Left ventricle myocardium inferior (tissue), 1 donor: Measurements from ENCODE around the gene BCL3. TPM values are rescaled to one million over a fixed set of nuclear protein-coding genes. Genes with fewer than 3 reads are reported as not detected.

ENCODE experiments used
- DNase-seq: peaks from one replicate; pipeline ENCODE4 v3.0.0-alpha.2; 2020
- H3K27ac ChIP-seq: fragments of 200-600 bp; replicated peaks from 2 replicates; pipeline ENCODE4 v1.8.0; 2021
- H3K27me3 ChIP-seq: fragments of 200-600 bp; 2 replicates; pipeline ENCODE4 v1.8.0; 2021; ENCODE audit warnings: low read depth
- H3K36me3 ChIP-seq: fragments of 200-600 bp; 2 replicates; pipeline ENCODE4 v1.8.0; 2021
- H3K4me1 ChIP-seq: fragments of 200-600 bp; 2 replicates; pipeline ENCODE4 v1.8.0; 2021
- H3K4me3 ChIP-seq: fragments of 200-600 bp; 2 replicates; pipeline ENCODE4 v1.8.0; 2021; ENCODE audit warnings: mild to moderate bottlenecking, moderate library complexity
- H3K9me3 ChIP-seq: fragments of 200-600 bp; replicated peaks from 2 replicates; pipeline ENCODE4 v1.8.0; 2021
- intact Hi-C: fragments of 100-400 bp; cut with micrococcal nuclease; formaldehyde crosslinking; loops from one replicate; pipeline ENCODE4 v1.11.0; 2022
- total RNA-seq: library from RNA; stranded (reverse); fragmentation: NEBNext Ultra II Directional; extraction: Animal tissue kit (Norgen Biotek cat#: 25700); gene quantifications from one replicate; pipeline ENCODE4 v1.2.1, GENCODE V29; 2021
- TF ChIP-seq, protein P1 (sequence below): fragments of 200-600 bp; IDR thresholded peaks from 2 replicates; pipeline ENCODE4 v1.8.0; 2021; ENCODE audit warnings: antibody characterized with exemption, mild to moderate bottlenecking, borderline replicate concordance
- donor health status: DM: no; HTN: yes; CAD: no; lungs with severe emphysema.

The BCL3 gene
- total RNA-seq, 1 donor from 2014 or later = 15.0 TPM

DNA sequence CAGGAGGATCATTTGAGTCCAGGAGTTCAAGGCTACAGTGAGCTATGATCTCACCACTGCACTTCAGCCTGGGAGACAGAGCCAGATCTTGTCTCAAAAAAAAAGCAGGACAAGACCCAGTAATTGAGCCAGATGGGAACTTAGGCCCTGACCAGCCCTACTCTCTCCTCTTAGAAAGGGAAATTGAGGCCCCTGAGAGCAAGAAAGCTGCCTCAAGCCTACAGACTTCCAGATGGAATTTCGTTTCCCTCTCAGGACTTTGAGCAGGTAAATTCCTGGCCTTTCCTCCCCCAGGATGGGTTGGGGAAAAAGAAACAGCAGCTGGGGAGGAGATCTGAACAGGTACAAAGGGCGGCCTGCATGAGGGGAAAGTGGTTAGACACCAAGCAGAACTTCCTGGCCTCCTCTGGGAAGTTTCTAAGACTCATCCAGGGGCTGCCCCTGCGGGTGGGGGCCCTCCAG is 3.6 kb upstream of the BCL3 start:
- intact Hi-C loops = no loop called here
- no peaks in the 10 kb centered on the region for H3K27me3 ChIP-seq
- DNase-seq = no peak
- no peaks in the 10 kb centered on the region for H3K9me3 ChIP-seq
- peaks cover 87% of the 10 kb centered on the region for H3K4me1 ChIP-seq
- peaks cover 1% of the 10 kb centered on the region for H3K36me3 ChIP-seq
- TF ChIP-seq, protein P1, sequence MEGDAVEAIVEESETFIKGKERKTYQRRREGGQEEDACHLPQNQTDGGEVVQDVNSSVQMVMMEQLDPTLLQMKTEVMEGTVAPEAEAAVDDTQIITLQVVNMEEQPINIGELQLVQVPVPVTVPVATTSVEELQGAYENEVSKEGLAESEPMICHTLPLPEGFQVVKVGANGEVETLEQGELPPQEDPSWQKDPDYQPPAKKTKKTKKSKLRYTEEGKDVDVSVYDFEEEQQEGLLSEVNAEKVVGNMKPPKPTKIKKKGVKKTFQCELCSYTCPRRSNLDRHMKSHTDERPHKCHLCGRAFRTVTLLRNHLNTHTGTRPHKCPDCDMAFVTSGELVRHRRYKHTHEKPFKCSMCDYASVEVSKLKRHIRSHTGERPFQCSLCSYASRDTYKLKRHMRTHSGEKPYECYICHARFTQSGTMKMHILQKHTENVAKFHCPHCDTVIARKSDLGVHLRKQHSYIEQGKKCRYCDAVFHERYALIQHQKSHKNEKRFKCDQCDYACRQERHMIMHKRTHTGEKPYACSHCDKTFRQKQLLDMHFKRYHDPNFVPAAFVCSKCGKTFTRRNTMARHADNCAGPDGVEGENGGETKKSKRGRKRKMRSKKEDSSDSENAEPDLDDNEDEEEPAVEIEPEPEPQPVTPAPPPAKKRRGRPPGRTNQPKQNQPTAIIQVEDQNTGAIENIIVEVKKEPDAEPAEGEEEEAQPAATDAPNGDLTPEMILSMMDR = no peak
- peak overlapping the region; percentile 98 for H3K27ac ChIP-seq
- peak overlapping the region; percentile 20 for H3K4me3 ChIP-seq

DNA sequence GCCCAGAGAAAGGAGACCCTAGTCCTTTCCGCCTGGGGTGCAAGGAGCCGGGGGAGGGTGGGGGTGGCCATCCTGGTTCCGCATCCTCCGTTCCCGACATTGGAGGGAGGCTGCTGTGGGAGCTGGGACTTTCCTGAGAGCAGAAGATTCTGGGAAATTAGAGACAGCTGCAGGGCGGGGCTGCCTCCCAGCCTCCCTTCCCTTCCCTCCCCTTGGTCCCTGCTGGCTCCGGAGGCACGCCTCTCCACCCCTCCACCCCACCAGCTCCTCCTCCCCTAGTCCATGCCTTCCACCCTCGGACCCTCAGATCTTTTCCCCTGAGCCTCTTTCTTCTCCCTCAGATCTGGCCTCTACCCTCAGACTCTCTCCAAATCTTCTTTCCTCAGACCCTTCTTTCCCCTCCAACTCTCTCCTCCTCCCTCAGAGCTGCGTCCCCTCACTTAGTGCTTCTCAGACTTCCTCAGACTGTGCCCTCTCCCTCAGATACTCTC is 3.1 kb upstream of the BCL3 start:
- Histone ChIP-seq H3K27me3 (no peaks in the 10 kb centered on the region), H3K9me3 (no peaks in the 10 kb centered on the region), H3K27ac (peak overlapping the region; percentile 98), H3K4me1 (peaks cover 90% of the 10 kb centered on the region), H3K36me3 (peaks cover 6% of the 10 kb centered on the region), H3K4me3 (peak overlapping the region; percentile 20)
- peak; percentile 86 for DNase-seq
- intact Hi-C loops = no loop called here
- TF ChIP-seq, protein P1 = no peak

DNA sequence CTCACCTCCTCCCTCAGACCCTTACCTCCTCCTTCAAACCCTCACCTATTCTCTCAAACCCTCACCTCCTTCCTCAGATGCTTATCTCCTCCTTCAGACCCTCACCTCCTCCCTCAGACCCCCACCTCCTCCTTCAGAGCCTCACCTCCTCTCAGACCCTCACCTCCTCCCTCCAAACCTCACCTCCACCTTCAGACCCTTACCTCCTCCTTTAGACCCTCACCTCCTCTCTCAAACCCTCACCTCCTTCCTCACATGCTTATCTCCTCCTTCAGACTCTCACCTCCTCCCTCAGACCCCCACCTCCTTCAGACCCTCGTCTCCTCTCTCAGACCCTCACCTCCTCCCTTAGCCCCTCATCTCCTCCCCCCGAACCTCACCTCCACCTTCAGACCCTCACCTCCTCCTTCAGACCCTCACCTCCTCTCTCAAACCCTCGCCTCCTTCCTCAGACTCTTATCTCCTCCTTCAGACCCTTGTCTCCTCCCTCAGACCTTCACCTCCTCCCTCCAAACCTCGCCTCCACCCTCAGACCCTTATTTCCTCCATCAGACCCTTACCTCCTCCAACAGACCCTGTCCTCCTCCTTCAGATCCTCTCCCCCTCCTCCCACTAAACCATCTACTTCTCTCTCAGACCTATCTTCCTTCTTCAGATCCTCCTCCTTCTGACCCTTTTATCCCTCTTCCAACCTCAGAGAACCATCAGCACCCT is 2.5 kb upstream of the BCL3 start:
- H3K27ac ChIP-seq = peak overlapping the region; percentile 98
- H3K9me3 ChIP-seq = no peaks in the 10 kb centered on the region
- H3K27me3 ChIP-seq = no peaks in the 10 kb centered on the region
- intact Hi-C loops = no loop called here
- H3K4me1 ChIP-seq = peaks cover 90% of the 10 kb centered on the region
- no peak overlapping the region for H3K4me3 ChIP-seq
- peaks cover 12% of the 10 kb centered on the region for H3K36me3 ChIP-seq
- TF ChIP-seq, protein P1 = no peak
- no peak for DNase-seq

DNA sequence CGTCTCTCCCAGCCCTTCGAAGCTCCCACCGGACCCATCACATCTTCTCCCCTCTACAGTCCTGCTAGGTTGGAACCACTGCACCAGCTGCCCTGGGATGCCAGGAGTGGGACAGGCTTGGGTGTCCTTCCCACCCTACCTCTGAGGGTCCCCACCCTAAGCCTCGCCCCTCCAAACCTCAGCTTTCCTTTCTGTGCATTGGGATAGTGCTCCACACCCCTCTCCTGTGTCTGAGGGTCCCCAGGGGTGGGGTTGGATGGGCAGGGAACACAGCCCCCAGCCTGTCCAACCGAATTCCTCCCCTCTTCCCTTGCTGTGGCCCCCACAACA is 1.9 kb upstream of the BCL3 start:
- DNase-seq = no peak
- H3K4me3 ChIP-seq = peak overlapping the region; percentile 73
- intact Hi-C loops = no loop called here

DNA sequence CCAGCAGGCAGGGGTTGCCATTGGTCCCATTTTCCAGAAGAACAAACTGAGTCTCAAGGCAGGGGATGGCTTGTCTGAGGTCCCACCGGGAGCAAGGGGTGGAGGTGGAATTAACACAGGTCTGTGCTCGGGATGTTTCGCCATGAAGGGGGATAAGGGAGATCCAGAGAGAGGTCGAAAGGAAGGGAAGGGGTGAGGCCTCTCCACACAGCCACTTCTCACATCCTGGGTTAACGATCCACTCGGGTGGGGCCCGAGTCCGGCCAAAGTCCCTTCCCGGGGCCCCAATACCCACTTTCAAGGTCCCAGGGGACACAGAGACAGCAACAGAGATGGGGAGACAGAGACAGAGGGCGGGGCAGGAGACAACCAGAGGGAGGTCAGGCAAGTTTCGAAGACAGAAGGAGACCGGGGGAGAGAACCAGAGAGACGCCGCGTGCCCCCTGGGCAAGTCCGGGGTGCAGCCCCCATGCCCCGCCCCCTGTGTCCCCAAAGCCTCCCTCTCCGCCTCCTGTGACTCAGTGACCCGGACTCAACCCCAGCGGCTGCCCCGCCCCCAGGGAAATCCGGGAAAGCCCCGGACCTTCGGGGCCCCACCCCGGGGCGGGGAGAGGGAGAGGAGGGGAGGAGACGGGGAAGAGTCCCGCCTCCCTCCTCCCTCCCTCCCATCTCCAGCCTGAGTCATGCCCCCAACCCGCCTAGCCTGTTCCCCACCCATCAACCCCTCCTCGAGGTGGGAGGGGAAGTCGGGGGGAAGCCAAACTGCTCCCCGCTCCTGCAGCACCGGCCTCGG is 1.4 kb upstream of the BCL3 start:
- Histone ChIP-seq H3K9me3 (no peaks in the 10 kb centered on the region), H3K4me3 (peak overlapping the region; percentile 73), H3K27me3 (no peaks in the 10 kb centered on the region), H3K36me3 (peaks cover 23% of the 10 kb centered on the region), H3K27ac (peak overlapping the region; percentile 98), H3K4me1 (peaks cover 92% of the 10 kb centered on the region)
- peak; percentile 94 for DNase-seq
- TF ChIP-seq, protein P1 = no peak
- intact Hi-C loops = no loop called here

More for the DNA sequence above, 1.9 kb upstream of the BCL3 start:
- H3K27me3 ChIP-seq = no peaks in the 10 kb centered on the region
- peaks cover 17% of the 10 kb centered on the region for H3K36me3 ChIP-seq
- H3K27ac ChIP-seq = peak overlapping the region; percentile 98
- H3K9me3 ChIP-seq = no peaks in the 10 kb centered on the region
- peaks cover 90% of the 10 kb centered on the region for H3K4me1 ChIP-seq
- TF ChIP-seq, protein P1 = no peak
